Stimulated activated CD4-positive, alpha-beta T cell treated with anti-CD3 and anti-CD28 coated beads, Interleukin-12 subunit alpha, Interleukin-12 subunit beta, amount 100 ng/mL, for 48 hours (primary cell): ENCODE data around the gene SFMBT2.
"Not testable (repeated sequence)": the region's sequence is repeated elsewhere in the genome, so short reads cannot be mapped to it uniquely, and the experiment has no call there.

Source experiments
- DNase-seq, 3 donors: peaks; one replicate each; pipeline ENCODE4 v3.0.0-alpha.2; 2020; ENCODE audit warnings: low read depth in 2 of 3, low spot score in 1 of 3

The SFMBT2 gene

GRCh38 chr10:7333961-7334641 lies 76.7 kb downstream of the SFMBT2 start:
- no peak for DNase-seq

- no peak for DNase-seq
Observed at GRCh38 chr10:7329219-7329618, 81.6 kb downstream of the SFMBT2 start.

GRCh38 chr10:7327885-7328284 lies 82.9 kb downstream of the SFMBT2 start:
- DNase-seq, result no peak

- DNase-seq, result no peak
Observed at GRCh38 chr10:7322623-7323022, 88.2 kb downstream of the SFMBT2 start.

- DNase-seq, result no peak
Observed at GRCh38 chr10:7320072-7320471, 90.8 kb downstream of the SFMBT2 start.

- no peak for DNase-seq
Observed at GRCh38 chr10:7319632-7320031, 91.2 kb downstream of the SFMBT2 start.

GRCh38 chr10:7318836-7319235 lies 92.0 kb downstream of the SFMBT2 start:
- DNase-seq, result no peak

GRCh38 chr10:7317786-7318446 lies 92.9 kb downstream of the SFMBT2 start:
- no peak for DNase-seq

GRCh38 chr10:7316839-7317238 lies 94.0 kb downstream of the SFMBT2 start:
- DNase-seq, result no peak

GRCh38 chr10:7315906-7316305 lies 94.9 kb downstream of the SFMBT2 start:
- no peak for DNase-seq

- no peak for DNase-seq
Observed at GRCh38 chr10:7314170-7314569, 96.7 kb downstream of the SFMBT2 start.

- no peak for DNase-seq
Observed at GRCh38 chr10:7312488-7312857, 98.4 kb downstream of the SFMBT2 start.

- DNase-seq, result not testable (repeated sequence)
Observed at GRCh38 chr10:7311850-7312487, 98.9 kb downstream of the SFMBT2 start.

- DNase-seq, result no peak
Observed at GRCh38 chr10:7311218-7311849, 99.5 kb downstream of the SFMBT2 start.

GRCh38 chr10:7310076-7310475 lies 100.8 kb downstream of the SFMBT2 start:
- DNase-seq, result no peak

- DNase-seq, result no peak
Observed at GRCh38 chr10:7308826-7309225, 102.0 kb downstream of the SFMBT2 start.

GRCh38 chr10:7306616-7307015 lies 104.2 kb downstream of the SFMBT2 start:
- no peak for DNase-seq

GRCh38 chr10:7306147-7306546 lies 104.7 kb downstream of the SFMBT2 start:
- no peak for DNase-seq

GRCh38 chr10:7305053-7305452 lies 105.8 kb downstream of the SFMBT2 start:
- DNase-seq, result no peak

GRCh38 chr10:7304110-7304509 lies 106.7 kb downstream of the SFMBT2 start:
- DNase-seq, result no peak

GRCh38 chr10:7302930-7303557 lies 107.8 kb downstream of the SFMBT2 start:
- DNase-seq, result no peak
